ENCODE results near the gene HNRNPA2B1.
"Not testable (repeated sequence)": the region's sequence is repeated elsewhere in the genome, so short reads cannot be mapped to it uniquely, and the experiment has no call there.

HNRNPA2B1 gene

GRCh38 chr7:26197153-26198115 is 3.1 kb downstream of the HNRNPA2B1 start:
- DNase-seq, result no peak

- DNase-seq, result no peak
Observed at GRCh38 chr7:26195867-26196657, 4.5 kb downstream of the HNRNPA2B1 start.

- no peak for DNase-seq
Observed at GRCh38 chr7:26195182-26195581, 5.4 kb downstream of the HNRNPA2B1 start.

GRCh38 chr7:26194764-26195163 is 5.8 kb downstream of the HNRNPA2B1 start:
- DNase-seq, result not testable (repeated sequence)

- no peak for DNase-seq
Observed at GRCh38 chr7:26193432-26194207, 6.9 kb downstream of the HNRNPA2B1 start.

- DNase-seq, result no peak
Observed at GRCh38 chr7:26192485-26193087, 8.0 kb downstream of the HNRNPA2B1 start.

- no peak for DNase-seq
Observed at GRCh38 chr7:26191974-26192479, 8.5 kb downstream of the HNRNPA2B1 start.

- no peak for DNase-seq
Observed at GRCh38 chr7:26191233-26191973, 9.1 kb downstream of the HNRNPA2B1 start.

GRCh38 chr7:26190417-26190869 is 10.1 kb downstream of the HNRNPA2B1 start:
- DNase-seq, result no peak

GRCh38 chr7:26189697-26190096 is 10.8 kb downstream of the HNRNPA2B1 start:
- DNase-seq, result no peak

- DNase-seq, result no peak
Observed at GRCh38 chr7:26188957-26189541, 11.5 kb downstream of the HNRNPA2B1 start.

GRCh38 chr7:26188206-26188956 is 12.2 kb downstream of the HNRNPA2B1 start:
- peak; percentile 50 for DNase-seq

GRCh38 chr7:26187380-26188205 is 13.0 kb downstream of the HNRNPA2B1 start:
- peak; percentile 41 for DNase-seq

GRCh38 chr7:26186364-26187311 is 13.9 kb downstream of the HNRNPA2B1 start:
- DNase-seq, result no peak

GRCh38 chr7:26185844-26186180 is 14.7 kb downstream of the HNRNPA2B1 start:
- DNase-seq, result no peak

- no peak for DNase-seq
Observed at GRCh38 chr7:26185131-26185843, 15.3 kb downstream of the HNRNPA2B1 start.

GRCh38 chr7:26184281-26185101 is 16.1 kb downstream of the HNRNPA2B1 start:
- not testable (repeated sequence) for DNase-seq

Measured in activated CD4-positive, alpha-beta T cell treated with anti-CD3 and anti-CD28 coated beads for 48 hours (primary cell).